Measurements from ENCODE around the gene CFAP65. TPM values are rescaled to one million over a fixed set of nuclear protein-coding genes. Genes with fewer than 3 reads are reported as not detected.

Gene CFAP65
- polyA plus RNA-seq, 1 donor (not counting 4 experiments of a cell fraction or from before 2014, with no cell fraction given): not detected

DNA sequence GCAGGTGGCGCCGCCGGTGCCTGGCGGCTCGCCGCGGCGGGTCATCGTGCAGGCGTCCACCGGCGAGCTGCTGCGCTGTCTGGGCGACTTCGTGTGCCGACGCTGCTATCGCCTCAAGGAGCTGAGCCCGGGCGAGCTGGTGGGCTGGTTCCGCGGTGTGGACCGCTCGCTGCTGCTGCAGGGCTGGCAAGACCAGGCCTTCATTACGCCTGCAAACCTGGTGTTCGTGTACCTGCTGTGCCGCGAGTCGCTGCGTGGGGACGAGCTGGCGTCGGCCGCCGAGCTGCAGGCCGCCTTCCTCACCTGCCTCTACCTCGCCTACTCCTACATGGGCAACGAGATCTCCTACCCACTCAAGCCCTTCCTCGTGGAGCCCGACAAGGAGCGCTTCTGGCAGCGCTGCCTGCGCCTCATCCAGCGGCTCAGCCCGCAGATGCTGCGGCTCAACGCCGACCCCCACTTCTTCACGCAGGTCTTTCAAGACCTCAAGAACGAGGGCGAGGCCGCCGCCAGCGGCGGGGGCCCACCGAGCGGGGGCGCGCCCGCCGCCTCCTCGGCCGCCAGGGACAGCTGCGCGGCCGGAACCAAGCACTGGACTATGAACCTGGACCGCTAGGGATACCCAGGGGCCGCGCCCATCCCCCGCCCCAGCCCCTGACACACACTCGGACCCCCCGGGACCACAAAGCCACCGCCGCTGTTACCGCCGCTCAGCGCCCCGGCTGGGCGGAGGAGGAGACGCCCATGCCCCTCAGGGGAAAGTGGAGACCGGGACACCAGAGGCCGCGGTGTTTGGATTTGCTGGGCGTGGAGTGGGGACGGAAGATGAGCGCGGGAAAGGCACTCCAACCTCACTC is 80.8 kb downstream of the CFAP65 start:
- Histone ChIP-seq H4K20me1 (ENCODE audit: control insufficient read depth, extremely low read depth, insufficient read depth, low read length) (peaks cover 8% of the 10 kb centered on the region), H3K4me3 (ENCODE audit: control insufficient read depth in 2 of 3, extremely low read depth in 1 of 3, insufficient read depth in 2 of 3, low read depth in 1 of 3, low read length in 3 of 3) (no peak overlapping the region), H3K4me2 (ENCODE audit: control insufficient read depth, extremely low read depth, insufficient read depth, low read depth, low read length) (peak overlapping the region; percentile 2), H2AFZ (ENCODE audit: control insufficient read depth, low read length) (no peak overlapping the region), H3K27me3 (ENCODE audit: control insufficient read depth, extremely low read depth, insufficient read depth, low read length) (peaks cover 59% of the 10 kb centered on the region), H3K9ac (ENCODE audit: control insufficient read depth, extremely low read depth, insufficient read depth, low read length) (no peak overlapping the region), H3K36me3 (ENCODE audit: control insufficient read depth in 2 of 2, extremely low read depth in 1 of 2, insufficient read depth in 2 of 2, low read length in 2 of 2) (no peaks in the 10 kb centered on the region), H3K9me1 (ENCODE audit: control insufficient read depth, extremely low read depth, insufficient read depth, low read length) (no peaks in the 10 kb centered on the region), H3K27ac (ENCODE audit: control insufficient read depth, insufficient read depth, low read length) (no peak overlapping the region), H3K79me2 (ENCODE audit: control insufficient read depth, insufficient read depth, low read length) (no peaks in the 10 kb centered on the region), H3K4me1 (ENCODE audit: control insufficient read depth, extremely low read depth, insufficient read depth, low read length) (peaks cover 10% of the 10 kb centered on the region), H3K9me3 (ENCODE audit: control insufficient read depth, low read depth, low read length) (no peaks in the 10 kb centered on the region)
- TF ChIP-seq EZH2 (IDR thresholded peaks at IDR 0.05; ENCODE audit: low read length): peak; percentile 98
- TF ChIP-seq, protein P1, sequence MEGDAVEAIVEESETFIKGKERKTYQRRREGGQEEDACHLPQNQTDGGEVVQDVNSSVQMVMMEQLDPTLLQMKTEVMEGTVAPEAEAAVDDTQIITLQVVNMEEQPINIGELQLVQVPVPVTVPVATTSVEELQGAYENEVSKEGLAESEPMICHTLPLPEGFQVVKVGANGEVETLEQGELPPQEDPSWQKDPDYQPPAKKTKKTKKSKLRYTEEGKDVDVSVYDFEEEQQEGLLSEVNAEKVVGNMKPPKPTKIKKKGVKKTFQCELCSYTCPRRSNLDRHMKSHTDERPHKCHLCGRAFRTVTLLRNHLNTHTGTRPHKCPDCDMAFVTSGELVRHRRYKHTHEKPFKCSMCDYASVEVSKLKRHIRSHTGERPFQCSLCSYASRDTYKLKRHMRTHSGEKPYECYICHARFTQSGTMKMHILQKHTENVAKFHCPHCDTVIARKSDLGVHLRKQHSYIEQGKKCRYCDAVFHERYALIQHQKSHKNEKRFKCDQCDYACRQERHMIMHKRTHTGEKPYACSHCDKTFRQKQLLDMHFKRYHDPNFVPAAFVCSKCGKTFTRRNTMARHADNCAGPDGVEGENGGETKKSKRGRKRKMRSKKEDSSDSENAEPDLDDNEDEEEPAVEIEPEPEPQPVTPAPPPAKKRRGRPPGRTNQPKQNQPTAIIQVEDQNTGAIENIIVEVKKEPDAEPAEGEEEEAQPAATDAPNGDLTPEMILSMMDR (optimal IDR thresholded peaks at IDR 0.05 in 1 of 3, IDR thresholded peaks at IDR 0.05 in 1 of 3, conservative IDR thresholded peaks at IDR 0.05 in 1 of 3; ENCODE audit: extremely low read depth in 1 of 3, insufficient read depth in 2 of 3, low read length in 3 of 3): no peak
- dilution Hi-C loops (cut with MboI; ENCODE audit: extremely low pct_ligation_motif_present, low sequenced_read_pairs): no loop called here
- DNase-seq (ENCODE audit: low read depth, low spot score) (no peak), FAIRE-seq (no peak)

DNA sequence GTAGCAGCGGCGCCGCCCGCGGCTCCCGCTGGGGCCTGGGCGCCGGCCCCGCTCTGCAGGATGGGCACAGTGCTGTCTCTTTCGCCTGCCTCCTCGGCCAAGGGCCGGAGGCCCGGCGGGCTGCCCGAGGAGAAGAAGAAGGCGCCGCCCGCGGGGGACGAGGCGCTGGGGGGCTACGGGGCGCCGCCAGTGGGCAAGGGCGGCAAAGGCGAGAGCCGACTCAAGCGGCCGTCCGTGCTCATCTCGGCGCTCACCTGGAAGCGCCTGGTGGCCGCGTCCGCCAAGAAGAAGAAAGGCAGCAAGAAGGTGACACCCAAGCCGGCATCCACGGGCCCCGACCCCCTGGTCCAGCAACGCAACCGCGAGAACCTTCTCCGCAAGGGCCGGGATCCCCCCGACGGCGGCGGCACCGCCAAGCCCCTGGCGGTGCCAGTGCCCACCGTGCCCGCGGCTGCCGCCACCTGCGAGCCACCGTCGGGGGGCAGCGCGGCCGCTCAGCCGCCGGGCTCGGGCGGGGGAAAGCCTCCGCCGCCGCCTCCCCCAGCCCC is 81.5 kb downstream of the CFAP65 start:
- Histone ChIP-seq H3K79me2 (ENCODE audit: control insufficient read depth, insufficient read depth, low read length) (no peaks in the 10 kb centered on the region), H3K27ac (ENCODE audit: control insufficient read depth, insufficient read depth, low read length) (no peak overlapping the region), H2AFZ (ENCODE audit: control insufficient read depth, low read length) (no peak overlapping the region), H3K9ac (ENCODE audit: control insufficient read depth, extremely low read depth, insufficient read depth, low read length) (no peak overlapping the region), H4K20me1 (ENCODE audit: control insufficient read depth, extremely low read depth, insufficient read depth, low read length) (peaks cover 8% of the 10 kb centered on the region), H3K4me2 (ENCODE audit: control insufficient read depth, extremely low read depth, insufficient read depth, low read depth, low read length) (peak overlapping the region; percentile 41), H3K36me3 (ENCODE audit: control insufficient read depth in 2 of 2, extremely low read depth in 1 of 2, insufficient read depth in 2 of 2, low read length in 2 of 2) (no peaks in the 10 kb centered on the region), H3K27me3 (ENCODE audit: control insufficient read depth, extremely low read depth, insufficient read depth, low read length) (peaks cover 62% of the 10 kb centered on the region), H3K4me3 (ENCODE audit: control insufficient read depth in 2 of 3, extremely low read depth in 1 of 3, insufficient read depth in 2 of 3, low read depth in 1 of 3, low read length in 3 of 3) (peak overlapping the region; percentile 37 to 54 (median 37)), H3K9me3 (ENCODE audit: control insufficient read depth, low read depth, low read length) (no peaks in the 10 kb centered on the region), H3K4me1 (ENCODE audit: control insufficient read depth, extremely low read depth, insufficient read depth, low read length) (peaks cover 10% of the 10 kb centered on the region), H3K9me1 (ENCODE audit: control insufficient read depth, extremely low read depth, insufficient read depth, low read length) (no peaks in the 10 kb centered on the region)
- FAIRE-seq (no peak), DNase-seq (ENCODE audit: low read depth, low spot score) (no peak)
- dilution Hi-C loops (cut with MboI; ENCODE audit: extremely low pct_ligation_motif_present, low sequenced_read_pairs): loop anchor here (5.0 kb wide), 1 partner anchor 38 kb away; no protein-coding TSS in a partner anchor
- peak; percentile 82 for TF ChIP-seq EZH2 (IDR thresholded peaks at IDR 0.05; ENCODE audit: low read length)
- TF ChIP-seq, protein P1 (optimal IDR thresholded peaks at IDR 0.05 in 1 of 3, IDR thresholded peaks at IDR 0.05 in 1 of 3, conservative IDR thresholded peaks at IDR 0.05 in 1 of 3; ENCODE audit: extremely low read depth in 1 of 3, insufficient read depth in 2 of 3, low read length in 3 of 3): no peak

All from keratinocyte (primary cell).